SK-N-SH (cell line): Measurements from ENCODE around the gene ELOVL6.

Experiments
- CTCF ChIP-seq: fragments of 200-600 bp; sonication (generic); IDR thresholded peaks from 2 replicates; pipeline ENCODE4 v1.6.1; 2017; ENCODE audit warnings: antibody characterized with exemption, mild to moderate bottlenecking, moderate library complexity
- REST ChIP-seq: IDR thresholded peaks from 2 replicates; pipeline ENCODE4 v1.6.1; 2012; ENCODE audit warnings: mild to moderate bottlenecking, low read depth, low read length, moderate library complexity
- SMC3 ChIP-seq: IDR thresholded peaks from 2 replicates; pipeline ENCODE4 v1.6.1; 2012; ENCODE audit warnings: low read depth, low read length, improper control_type of control experiment
- USF2 ChIP-seq: fragments of 150-350 bp; IDR thresholded peaks from 2 replicates; pipeline ENCODE4 v1.6.1; 2017; ENCODE audit warnings: antibody characterized with exemption, low read length, low read depth, borderline replicate concordance

DNA sequence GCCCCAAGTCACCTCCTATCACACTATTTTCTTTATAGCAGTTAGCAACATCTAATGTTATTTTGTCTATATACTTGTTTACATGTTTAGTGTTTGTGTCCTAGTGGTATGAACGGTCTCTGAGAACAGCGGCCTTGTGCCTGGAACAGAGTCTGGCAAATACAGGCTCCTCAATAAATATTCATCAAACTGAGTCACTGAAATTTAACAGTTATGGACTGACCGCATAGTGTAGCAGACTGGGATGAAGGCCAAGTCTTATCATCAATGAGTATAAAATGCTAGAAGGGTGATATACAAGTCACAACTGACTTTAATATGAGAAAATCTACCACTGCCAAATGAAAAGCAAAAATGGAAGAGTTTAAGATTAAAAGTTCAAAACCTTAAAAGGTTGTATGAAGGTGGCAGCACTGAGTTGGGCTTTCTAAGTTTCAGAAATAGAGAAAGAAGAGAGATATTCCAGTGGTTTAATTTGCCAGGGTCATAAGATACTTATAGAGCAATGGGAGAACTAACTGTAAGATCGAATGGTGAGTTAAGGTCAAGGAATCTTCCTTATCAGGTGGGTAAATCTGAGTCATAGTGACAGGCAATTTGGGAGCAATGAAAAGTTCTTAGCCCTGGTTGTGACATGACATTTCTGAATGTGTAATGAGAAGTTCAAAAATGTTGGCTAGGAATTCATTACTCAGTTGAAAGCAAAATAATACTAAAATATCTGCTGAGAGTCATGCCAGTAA is 34.9 kb downstream of the ELOVL6 start:
- no peak for TF ChIP-seq SMC3
- TF ChIP-seq REST: no peak
- TF ChIP-seq CTCF: peak; percentile 37; the same call in 1 of the 2 replicates
- TF ChIP-seq USF2: no peak
